Choroid plexus epithelial cell (primary cell): ENCODE results near the gene TPRG1.

Source experiments
- DNase-seq: peaks from one replicate; pipeline ENCODE4 v3.0.0-alpha.2; 2010; ENCODE audit warnings: low read depth
- H3K4me3 ChIP-seq: 2 replicates; pipeline ENCODE4 v1.5.1; 2011; ENCODE audit warnings: low read depth, mild to moderate bottlenecking, control low read depth, low read length, moderate library complexity
- CTCF ChIP-seq: conservative IDR thresholded peaks from 2 replicates; pipeline ENCODE4 v1.5.1; 2011; ENCODE audit warnings: low read depth, mild to moderate bottlenecking, control low read depth, inconsistent platforms, low read length, moderate library complexity

The TPRG1 gene

DNA sequence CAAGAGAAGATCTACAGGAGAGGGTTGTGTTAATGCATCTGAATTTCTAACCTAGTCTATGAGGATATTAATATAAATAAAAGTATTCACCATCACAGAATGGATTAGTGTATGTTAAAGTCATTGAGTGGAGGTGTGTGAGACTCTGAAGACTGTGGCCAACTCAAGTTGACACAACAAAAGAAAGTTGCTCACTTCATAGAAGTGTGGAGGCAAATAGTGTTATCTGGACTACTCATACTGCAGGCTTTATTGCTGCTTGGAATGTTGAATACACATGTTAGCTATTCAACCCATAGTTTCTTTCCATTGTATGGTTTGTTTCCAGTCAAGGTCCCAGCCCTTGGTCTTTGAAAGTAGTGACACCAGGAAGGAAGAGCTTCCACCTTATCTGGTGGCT is 38.0 kb upstream of the TPRG1 start:
- no peak for TF ChIP-seq CTCF
- no peak for DNase-seq
- H3K4me3 ChIP-seq: no peak overlapping the region

DNA sequence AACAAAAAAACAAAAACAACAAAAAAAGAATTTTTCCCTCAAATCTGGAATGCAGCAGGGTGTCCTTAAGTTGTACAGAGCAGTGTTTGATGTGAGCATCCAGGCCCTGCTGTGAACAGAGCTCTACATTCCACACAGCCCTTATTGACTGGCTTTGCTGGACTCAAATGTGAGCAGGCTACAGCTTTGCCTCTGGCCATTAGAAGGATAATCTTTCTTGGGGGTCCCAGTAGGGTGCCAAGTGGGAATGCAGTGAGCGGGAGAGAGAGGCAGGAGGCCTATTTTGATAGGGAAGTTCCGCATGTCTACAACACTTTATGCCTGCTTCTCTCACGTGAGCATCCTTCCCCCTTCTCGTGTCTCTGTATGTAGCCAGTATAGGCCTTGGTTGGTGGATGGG is 34.4 kb upstream of the TPRG1 start:
- TF ChIP-seq CTCF: no peak
- peak; percentile 39 for DNase-seq
- H3K4me3 ChIP-seq: no peak overlapping the region

DNA sequence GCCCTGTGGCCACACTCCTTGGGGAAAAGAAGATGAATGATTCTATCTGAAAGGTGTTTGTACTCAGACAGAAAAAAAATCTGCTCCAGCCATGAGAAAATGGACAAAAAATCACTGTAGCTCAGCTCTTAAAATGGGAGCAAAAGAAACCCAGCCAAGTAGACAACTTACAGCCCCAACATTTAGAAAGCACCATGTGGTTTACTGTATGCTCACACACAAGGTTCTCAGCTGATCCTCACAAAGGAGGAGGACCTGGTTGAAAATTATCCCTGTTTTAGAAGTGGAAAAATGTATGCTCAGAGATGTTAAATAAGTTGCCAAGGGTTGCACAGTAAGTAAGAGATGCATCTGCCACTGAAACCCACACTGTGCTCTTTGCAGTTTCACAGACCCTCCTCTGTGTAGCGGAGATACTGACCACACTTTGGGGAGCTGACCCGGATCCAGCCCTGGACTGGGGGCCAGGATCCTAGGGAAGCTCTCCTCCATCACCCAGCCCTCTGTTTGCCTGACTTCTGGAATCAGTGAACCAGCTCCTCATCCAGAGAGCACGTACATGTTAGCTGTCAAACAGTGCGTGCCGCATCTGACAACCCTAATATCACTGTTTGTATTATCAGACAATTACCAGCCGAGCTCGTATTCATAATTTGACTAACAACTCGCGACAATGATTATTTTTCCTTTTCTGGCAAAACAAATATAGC is 32.7 kb upstream of the TPRG1 start:
- no peak overlapping the region for H3K4me3 ChIP-seq
- no peak for DNase-seq
- no peak for TF ChIP-seq CTCF

DNA sequence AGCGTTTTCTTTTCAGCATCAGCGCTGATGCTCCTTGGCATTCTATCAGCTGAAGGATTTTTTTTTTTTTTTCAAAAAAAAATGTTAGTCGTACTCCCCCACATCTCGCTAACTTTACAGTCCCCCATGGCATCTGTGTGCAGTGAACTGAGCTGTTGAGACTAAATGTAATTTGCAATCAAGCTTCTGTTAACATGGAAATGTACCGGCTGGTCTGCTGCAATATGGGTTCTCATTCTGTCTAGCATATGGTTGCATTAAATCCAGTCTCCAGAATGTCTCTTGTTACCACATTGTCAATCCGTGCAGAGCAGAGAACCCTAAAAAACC is 32.2 kb upstream of the TPRG1 start:
- TF ChIP-seq CTCF: no peak
- DNase-seq: no peak
- H3K4me3 ChIP-seq: no peak overlapping the region

DNA sequence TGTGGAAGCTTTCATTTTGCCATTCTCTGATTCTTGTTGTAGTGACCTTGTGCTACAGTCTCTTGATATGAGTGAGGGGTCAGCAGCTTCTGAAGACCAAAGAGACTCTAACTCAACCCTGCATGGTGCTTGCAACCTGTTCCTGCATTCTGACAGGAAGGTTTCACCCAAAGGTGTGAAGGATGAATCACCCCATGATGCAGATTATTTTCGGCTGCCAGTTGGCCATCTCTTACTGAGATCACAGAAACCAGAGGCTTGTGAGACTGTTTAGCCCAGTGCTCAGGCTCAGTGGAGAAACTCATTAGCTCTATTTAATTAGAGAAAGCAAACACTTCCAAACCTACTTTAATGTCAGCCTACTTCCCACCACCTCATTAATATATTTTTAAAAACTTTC is 29.2 kb upstream of the TPRG1 start:
- DNase-seq: no peak
- H3K4me3 ChIP-seq: no peak overlapping the region
- TF ChIP-seq CTCF: no peak

GRCh38 chr3:189143321-189143720 is 28.4 kb upstream of the TPRG1 start:
- DNase-seq: peak; percentile 7
- TF ChIP-seq CTCF: no peak
- H3K4me3 ChIP-seq: no peak overlapping the region

DNA sequence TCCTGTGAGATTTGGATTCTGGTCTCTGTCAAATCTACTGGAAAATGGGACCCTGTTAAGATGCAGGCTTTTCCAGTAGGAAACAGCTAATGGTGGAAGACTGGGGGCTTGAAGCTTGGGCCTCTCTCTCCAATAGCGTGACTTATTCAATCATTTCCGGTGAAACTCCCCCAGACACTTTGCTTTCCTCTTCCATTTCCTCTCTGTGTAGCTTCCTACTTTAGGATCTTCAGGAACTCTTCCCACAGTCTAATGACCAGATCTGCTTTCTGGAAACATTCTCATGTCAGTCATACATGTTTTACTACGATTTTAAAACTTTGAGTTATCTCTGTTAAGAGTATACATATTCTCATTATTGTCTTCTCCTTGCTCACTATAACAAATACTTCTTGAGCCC is 28.0 kb upstream of the TPRG1 start:
- no peak overlapping the region for H3K4me3 ChIP-seq
- TF ChIP-seq CTCF: no peak
- DNase-seq: no peak
